GM21515 (cell line): ENCODE data around the gene ANKUB1.

Experiments used
- ATAC-seq: cut with Tn5 transposase; IDR thresholded peaks from one replicate; pipeline ENCODE4 v1.9.1; 2021; ENCODE audit not compliant: unreplicated experiment

The ANKUB1 gene

DNA sequence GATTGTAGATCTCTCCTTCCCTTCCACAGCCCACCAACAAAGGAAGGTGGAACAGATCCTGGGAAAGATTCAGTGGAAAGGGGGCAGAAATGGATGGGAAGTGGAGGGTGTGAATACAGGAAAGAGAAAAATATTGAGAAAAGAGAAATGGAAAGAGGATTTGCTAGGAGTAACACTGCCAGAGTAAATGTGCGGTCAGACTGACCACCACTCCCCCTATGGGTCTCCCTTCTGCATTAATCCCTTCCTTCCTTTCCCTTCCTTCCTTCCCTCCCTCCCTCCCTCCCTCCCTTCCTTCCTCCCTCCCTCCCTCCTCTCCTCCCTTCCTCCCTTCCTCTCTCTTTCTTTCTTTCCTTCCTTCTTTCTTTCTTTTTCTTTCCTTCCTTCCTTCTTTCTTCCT, 28.1 kb downstream of the ANKUB1 start:
- ATAC-seq: no peak

DNA sequence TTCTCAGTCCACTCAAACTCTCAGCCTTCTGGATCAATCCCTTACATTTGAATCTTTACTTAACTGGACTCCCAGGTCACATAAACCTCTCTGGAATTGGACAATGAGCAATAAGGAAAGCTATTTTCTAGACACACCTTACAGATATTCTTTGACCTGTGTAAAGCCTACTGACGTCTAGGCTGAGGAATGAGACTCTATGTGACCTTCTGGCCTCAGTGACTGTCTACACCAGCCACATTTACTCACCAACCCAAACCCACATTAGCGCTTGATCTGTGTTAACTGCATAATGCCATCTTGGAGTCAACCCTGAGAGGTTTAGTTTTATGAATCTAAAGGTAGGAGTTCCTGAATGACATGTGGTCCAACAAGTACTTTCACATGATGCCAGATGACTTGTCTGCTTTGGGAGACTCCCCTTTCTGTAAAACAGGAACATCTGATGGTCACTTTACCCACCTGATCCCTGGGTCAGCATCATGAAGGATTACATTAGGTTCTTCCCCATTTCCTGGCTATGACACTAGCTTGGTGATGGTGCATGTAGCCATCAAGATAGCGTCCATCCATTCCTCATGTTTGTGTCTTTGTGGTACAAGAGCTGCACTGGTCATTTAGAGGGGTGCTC, 28.7 kb downstream of the ANKUB1 start:
- ATAC-seq: no peak

DNA sequence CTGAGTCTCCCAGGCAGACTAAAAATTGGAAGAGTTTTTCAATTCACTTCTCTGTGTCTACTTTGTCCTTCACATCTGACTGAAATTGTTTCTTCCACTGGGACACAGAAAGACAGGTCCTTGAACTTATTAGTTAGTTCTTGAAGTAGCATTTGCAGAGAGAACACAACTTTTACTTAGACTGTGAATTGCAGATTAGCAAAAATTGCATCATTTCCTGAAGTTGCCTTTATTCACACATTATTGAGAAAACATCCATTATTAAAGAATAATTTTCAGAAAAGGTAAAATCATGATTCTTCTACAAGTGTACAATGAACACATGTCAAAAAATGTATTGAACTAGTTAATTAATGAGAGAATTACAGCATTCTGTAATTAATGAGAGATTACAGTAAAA, 38.6 kb downstream of the ANKUB1 start:
- ATAC-seq: no peak

DNA sequence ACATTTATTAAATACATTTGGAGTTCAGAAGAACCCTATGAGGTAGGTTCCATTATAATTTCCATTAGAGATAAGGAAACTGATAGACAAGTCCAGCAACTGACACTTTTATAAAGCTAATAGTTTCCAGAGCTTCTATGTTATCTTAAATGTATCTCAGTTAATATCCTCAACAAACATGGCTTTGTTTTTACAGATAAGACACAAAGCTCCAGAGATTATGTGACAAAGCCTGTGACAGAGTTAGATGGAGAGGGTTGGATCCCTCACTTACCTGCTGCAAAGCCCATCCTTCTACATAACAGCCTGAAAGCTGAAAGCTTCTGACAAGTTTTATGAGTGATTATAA, 39.6 kb downstream of the ANKUB1 start:
- no peak for ATAC-seq

DNA sequence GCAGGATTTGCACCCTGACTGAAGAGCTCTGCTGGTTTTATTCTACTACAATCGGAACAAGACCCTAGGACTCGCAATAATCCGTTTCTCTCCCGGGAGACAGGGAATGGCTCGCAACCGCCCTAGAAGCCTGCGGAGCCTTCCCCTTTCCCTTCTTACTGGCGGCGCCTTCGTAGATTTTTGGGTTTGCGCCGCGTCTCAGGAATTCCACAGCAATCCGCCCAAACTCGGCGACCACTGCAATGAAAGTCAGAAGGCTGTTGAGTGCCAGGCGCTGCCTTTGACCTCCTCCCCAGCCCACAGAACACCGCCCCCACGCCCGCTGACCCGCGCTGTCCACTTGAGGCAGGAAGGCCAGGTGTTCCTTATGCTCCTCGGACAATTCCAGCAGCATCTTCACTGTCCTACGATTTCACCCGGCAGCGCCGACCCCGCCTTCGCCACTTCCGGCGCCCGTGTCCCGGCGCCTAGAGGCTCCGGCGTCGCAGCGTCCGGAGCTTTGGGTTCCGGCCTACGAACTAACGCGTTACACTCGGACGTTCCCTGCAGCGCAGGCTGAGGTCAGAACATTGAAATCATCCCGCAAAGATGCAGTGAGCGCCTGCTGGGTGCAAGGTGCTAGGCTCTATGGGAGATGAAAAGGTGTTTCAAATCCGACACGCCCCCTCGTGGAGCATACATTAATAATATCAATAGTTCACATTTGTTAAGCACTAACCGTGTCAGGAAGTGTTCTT, 40.1 kb downstream of the ANKUB1 start, which contains the start of gene COMMD2:
COMMD2 (minus strand) TSS at position 439 of the 737 bp plus-strand sequence; CDS start at position 394, 45 bp downstream.
- ATAC-seq: peak; percentile 99

DNA sequence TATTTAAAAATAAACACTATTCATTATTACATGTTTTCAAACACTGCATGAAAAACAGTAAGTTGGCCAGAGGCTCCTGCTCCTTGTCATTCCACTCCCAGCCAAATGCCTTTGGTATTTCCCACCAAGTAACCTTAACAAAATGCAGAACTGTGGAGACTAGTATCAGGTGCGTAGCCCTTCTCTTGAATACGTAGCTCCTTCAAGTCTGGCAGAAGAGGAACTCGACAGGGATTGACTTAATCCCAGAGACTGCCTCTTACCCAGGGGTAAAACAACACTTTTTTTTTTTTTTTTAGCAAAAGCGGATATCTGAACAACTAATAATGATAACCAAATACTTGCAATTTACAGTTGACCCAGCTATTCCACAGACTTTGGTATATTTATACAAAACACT, 40.8 kb downstream of the ANKUB1 start:
- no peak for ATAC-seq

DNA sequence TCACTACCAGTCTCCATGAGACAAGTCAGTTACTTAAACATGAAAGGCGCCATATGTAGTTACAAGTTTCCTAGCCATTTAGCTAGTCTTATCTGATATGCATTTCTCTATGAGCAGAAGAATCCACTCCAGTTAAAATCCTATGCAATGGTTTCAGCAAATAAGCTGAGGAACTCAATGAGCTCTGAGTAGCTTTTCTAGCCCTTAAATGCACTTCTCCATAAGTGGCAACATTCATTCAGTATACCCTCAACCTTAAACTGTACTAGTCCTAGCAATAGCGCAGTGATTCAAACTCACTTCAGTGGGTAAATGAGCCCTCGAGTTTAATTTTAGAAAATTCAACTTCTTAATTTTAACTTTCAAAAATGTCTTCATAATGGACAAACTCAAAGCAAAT, 47.7 kb downstream of the ANKUB1 start:
- ATAC-seq: no peak

DNA sequence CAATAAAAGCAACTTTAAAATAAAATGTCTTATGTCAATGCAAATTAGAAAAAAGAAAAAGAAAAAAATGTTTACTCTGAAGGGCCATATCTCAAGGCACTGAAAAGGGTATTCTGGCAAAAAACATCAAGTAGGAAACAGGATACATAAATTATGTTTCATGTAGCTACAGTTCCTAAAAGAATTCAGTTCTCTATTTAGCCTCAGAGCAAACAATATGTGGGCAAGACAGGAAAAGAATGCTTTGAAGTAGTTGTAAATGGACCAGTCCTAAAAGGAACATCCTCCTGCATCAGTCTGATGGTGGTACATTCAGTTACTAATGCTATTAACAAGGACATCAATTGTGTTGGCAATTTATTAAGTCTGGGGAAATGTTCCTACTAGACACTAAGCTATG, 48.2 kb downstream of the ANKUB1 start:
- ATAC-seq: no peak

DNA sequence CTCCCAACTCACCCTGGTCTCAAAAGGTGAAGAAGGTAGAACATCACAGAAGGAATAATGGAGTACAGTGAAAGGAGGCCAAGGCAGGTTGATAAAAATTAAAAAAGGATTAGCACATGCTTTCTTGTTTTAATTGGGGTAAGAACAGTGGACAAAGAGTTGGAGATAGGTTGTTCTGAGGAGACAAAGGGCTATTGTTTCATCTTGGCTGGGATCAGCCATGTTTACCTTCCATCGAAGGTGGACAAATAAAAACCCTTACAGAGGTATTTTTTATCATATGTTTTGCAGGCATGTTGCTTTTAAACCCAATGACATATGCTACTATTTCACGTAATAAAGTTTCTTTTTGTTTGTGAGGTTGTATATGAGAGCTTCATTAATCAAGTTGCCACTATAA, 53.0 kb downstream of the ANKUB1 start:
- no peak for ATAC-seq

DNA sequence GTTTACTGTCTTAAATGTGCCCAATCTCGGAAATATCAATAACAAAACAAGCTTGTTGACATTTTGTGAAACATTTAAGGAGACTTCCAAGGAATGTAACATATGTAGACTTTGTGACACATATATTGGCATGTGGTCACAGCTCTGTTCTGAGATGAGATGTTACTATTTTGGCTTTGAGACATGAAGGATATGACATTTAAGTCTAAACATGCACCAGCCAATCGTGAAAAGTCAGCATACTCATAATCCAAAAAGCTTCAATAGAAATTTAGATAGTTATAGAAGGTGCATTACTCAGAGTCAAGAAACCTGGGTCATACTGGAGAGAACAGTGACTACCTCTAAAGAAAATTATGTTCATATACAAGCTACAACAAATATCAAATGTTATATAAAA, 53.5 kb downstream of the ANKUB1 start:
- ATAC-seq: no peak

DNA sequence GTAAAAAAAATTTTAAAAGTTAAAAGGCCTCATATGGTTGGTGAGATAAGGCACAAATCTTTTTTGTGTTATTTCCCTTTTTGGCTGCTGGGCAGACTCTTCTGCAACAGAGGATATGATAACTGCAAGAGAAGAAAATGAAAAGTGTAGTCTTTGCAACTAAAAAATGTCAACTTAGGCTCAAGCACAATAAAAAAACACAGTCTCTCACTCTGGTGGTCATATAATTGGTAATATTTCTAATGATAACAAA, 55.5 kb downstream of the ANKUB1 start:
- no peak for ATAC-seq

DNA sequence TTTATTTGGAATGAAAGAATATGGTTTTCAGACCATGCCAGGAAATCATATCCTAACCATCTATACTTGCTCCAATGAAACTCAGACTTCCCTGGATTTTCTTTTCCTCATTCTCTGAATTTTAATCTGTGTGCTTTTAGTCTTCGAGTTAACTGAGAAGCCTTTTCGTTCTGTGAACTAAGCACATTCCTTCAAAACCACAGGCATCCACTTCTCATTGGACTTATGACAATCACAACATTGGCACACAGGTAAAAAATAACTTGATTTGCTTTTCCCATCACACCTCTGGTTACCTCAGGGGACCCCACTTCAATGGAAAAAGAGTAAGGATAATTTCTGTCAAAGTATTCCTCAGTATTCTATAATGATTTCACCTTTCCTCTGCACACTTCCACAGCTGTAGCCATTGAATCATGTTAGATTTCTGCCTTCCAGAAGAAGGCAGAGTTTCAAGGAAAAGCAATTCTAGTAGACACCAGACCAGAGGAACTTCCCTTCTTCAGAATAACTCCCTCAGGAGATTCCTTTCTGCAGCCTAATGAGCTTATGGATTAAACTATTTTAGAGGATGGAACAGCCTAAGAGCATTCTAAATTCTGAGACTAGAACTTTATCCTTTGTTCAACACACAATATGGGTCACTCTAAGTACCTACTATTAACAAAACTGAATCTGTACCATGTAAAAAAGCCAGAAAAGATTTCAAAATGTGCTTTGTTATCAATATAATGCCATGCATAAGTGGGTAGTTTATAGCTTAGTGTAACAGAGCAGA, 56.0 kb downstream of the ANKUB1 start:
- no peak for ATAC-seq

DNA sequence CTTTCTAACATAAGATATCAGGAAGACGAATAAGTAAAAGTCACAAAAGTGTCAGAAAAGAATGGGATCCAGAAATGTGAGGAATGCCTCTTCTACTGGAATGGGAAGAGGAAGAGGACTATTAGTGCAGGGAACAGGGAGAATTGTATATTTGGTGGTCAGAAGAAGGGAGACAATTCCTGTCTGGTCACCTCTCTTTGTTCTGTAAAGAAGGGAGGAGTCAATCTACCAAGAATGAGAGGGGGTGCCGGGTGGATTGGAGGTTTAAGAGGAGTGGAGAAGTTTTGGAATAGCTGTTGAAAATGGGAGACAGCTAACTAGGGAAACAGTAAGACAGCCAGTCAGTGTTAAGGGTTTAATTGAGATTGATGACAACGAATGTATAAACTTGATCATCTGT, 60.1 kb downstream of the ANKUB1 start:
- ATAC-seq: no peak

DNA sequence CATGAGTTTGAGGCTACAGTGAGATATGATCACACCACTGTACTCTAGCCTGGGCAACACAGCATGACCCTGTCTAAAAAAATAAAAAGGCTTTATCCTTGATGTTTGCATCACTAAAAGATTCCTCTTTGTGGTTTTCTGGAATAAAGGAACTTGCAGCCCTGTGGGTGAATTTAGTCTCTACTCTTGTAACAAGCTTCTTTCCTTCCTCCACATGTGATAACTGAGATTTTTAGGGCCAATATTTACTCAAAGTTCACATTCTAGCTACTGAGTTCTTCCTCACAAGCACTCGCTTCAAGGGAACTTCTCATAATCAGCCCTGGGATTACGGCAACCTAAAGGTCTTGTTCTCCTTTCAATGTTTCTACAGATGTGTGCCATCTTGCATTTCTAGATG, 64.7 kb downstream of the ANKUB1 start:
- no peak for ATAC-seq

DNA sequence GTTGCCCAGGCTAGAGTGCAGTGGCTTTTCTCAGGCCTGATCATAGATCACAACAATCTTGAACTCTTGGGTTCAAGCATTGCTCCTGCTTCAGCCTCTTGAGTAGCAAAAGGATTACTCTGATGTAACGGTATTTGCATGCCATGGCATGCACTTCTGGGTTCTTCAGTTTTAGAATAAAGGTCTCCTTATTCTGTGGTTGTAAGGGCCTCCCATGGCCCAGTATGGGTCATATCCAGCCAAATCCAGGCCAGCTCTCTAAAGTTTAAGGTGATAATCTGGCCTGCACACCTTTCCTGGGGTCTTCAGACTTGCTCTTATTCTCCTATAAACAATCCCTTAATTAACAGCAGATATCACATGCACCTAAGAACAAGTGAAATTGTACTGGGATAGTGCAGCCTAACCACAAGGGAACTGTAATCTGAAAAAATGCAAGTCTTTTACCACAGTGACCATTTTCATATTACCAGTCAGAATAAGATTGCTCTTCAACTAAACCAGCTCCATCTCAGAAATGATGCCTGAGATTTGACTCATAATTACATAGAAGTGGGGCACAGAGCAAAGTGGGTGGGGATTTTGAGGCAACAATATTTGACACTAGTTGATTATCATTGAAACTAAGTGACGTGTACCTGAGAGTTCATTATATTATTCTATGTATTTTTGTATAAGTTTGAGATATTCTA, 65.5 kb downstream of the ANKUB1 start:
- ATAC-seq: peak; percentile 82

DNA sequence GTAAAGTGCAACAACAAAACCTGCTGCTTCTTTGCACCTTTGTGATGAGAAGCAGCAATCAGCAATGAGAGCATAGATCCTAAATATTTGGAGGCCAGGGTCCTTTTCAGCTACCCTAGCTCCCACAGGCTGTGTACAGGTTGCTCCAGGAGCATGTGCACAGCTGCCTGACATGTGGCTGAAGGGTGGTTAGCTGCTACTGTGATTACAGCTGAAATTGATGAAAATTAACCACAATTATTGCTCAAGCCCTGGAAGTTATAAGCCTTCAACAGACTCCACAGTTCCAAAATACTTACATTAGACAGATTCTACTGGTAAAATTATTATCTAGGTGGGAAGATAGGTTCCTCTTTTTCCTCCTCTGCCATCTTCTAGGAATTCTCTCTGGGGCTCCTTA, 68.6 kb downstream of the ANKUB1 start:
- no peak for ATAC-seq

DNA sequence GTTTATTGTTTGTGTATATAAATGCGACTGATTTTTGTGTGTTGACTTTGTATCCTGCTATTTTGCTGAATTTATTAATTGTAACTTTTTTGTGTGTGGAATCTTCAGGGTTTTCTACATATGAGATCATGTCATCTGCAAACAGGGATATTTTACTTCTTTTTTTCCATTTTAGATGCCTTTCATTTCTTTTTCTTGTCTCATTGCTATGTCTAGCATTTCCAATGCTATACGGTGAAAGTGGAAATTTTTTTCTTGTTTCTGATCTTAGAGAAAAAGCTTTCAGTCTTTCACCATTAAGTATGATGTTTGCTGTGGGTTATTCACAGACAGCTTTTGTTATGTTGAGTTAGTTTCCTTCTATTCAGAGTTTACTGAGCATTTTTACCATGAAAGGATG, 71.4 kb downstream of the ANKUB1 start:
- no peak for ATAC-seq

DNA sequence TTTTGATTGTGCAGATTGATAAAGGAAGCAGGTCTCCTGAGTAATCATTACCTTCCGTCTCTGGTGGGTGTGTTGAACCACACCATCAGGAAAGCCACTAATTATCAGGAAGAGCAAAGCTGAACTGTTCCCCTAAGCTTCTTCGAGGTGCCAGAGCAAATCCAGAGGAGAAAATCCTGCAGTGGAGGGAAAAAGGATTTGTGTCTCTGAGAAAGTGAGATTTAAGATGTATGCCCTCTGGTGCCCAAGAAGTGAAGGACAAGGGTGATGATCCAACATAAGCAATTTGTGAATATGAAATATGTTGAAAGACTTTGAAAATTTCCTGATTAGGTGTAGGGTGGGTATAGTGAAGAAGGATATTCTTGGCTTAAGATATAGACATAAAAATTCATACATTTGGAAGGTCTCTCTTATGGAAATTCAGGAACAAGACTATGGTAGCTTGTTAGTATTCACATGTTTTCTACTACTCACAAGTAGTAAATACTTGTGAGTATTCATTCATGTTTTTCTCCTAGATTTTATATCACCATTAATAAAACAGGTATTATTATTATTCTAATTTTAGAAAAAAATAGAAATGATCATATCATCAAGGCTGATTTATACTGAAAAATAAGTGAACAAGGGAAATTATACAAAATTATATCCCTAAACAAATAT, 74.8 kb downstream of the ANKUB1 start:
- no peak for ATAC-seq

DNA sequence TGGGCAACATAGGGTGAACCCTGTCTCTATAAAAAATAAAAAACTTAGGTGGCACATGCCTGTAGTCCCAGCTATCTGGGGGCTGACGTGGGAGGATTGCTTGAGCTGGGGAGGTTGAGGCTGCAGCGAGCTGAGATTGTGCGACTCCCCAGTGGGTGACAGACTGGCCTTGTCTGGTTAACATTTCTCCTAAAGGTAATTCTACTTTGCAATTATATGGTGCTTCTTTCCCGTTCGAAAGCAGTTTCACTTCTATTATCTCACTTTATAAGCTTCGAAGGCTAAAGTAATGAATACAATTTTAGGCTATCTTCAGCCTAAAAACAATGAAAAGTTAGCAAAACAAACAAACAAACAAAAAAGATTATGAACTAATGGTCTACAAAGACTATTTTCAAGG, 75.4 kb downstream of the ANKUB1 start:
- no peak for ATAC-seq

DNA sequence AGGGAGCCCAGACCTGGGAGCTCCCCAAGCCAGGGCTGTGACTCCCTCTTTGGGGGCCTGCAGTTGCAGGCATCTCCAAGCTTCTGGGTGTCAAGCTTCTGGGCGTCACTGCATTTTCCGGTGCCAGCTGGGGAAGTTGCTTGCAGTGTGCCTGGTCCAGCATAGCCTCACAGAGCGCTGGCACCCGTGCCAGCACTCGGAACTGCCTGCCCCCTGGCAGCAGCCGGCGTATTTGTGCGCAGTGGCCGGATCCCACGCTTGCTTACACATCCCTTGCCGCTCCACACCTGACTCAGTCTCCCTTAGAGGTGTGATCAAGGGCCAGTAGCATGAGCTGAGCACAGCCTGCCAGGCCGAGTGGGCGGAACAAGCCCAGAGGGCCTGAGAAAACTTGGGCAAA, 77.1 kb downstream of the ANKUB1 start:
- no peak for ATAC-seq
